Loucy (cell line): ENCODE data around the gene CDYL.

ENCODE experiments used
- CTCF ChIP-seq: fragments of 200-600 bp; sonication (generic); conservative IDR thresholded peaks from 2 replicates; pipeline ENCODE4 v1.5.1; 2014; ENCODE audit warnings: mild to moderate bottlenecking, antibody characterized with exemption, low read length
- EZH2phosphoT487 ChIP-seq: fragments of 200-600 bp; IDR thresholded peaks from 2 replicates; pipeline ENCODE4 v1.6.1; 2018; ENCODE audit warnings: antibody characterized with exemption, mild to moderate bottlenecking, moderate library complexity, borderline replicate concordance

DNA sequence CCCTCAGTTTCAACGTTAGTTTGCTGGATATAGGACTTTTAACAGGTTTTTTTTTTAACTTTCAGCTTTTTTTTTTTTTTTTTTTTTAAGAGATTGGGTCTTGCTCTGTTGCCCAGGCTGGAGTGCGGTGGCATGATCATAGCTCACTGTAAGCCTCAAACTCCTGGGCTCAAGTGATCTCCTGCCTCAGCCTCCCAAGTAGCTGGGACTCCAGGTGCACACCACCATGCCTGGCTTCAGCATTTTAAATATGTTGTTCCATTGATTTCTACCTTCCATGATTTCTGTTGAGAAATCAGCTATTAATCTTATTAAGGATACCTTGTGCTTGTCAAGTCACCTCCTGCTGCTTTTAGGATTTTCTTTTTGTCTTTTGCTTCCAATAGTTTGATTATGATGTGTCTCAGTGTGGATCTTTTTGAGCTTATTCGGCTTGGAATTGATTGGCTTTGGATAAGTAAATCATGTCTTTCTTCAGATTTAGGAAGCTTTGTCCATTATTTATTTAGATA, 52.0 kb downstream of the CDYL start:
- TF ChIP-seq CTCF (no peak), EZH2phosphoT487 (no peak)
